ENCODE data around the gene CHN2.

CHN2 gene

GRCh38 chr7:29304756-29305155 lies 110.2 kb downstream of the CHN2 start:
- DNase-seq = no peak

- DNase-seq = no peak
Observed at GRCh38 chr7:29306319-29306991, 111.9 kb downstream of the CHN2 start.

- DNase-seq = no peak
Observed at GRCh38 chr7:29308424-29308823, 113.8 kb downstream of the CHN2 start.

- no peak for DNase-seq
Observed at GRCh38 chr7:29309041-29309854, 114.7 kb downstream of the CHN2 start.

GRCh38 chr7:29310625-29311024 lies 116.0 kb downstream of the CHN2 start:
- no peak for DNase-seq

- no peak for DNase-seq
Observed at GRCh38 chr7:29311314-29311713, 116.7 kb downstream of the CHN2 start.

GRCh38 chr7:29314148-29314547 lies 119.6 kb downstream of the CHN2 start:
- DNase-seq = no peak

- no peak for DNase-seq
Observed at GRCh38 chr7:29315122-29315891, 120.7 kb downstream of the CHN2 start.

- no peak for DNase-seq
Observed at GRCh38 chr7:29315892-29316270, 121.3 kb downstream of the CHN2 start.

GRCh38 chr7:29316926-29317325 lies 122.4 kb downstream of the CHN2 start:
- DNase-seq = no peak

GRCh38 chr7:29318853-29319718 lies 124.5 kb downstream of the CHN2 start:
- peak in 2 of 58 donors; percentile 20 to 33 for DNase-seq

GRCh38 chr7:29319719-29320521 lies 125.3 kb downstream of the CHN2 start:
- DNase-seq = peak in 43 of 58 donors; percentile 6 to 85 (median 59)

GRCh38 chr7:29320577-29320976 lies 126.0 kb downstream of the CHN2 start:
- peak in 1 of 58 donors; percentile 32 for DNase-seq

GRCh38 chr7:29322023-29322712 lies 127.6 kb downstream of the CHN2 start:
- DNase-seq = no peak

GRCh38 chr7:29325476-29325875 lies 130.9 kb downstream of the CHN2 start:
- no peak for DNase-seq

GRCh38 chr7:29326864-29327263 lies 132.3 kb downstream of the CHN2 start:
- no peak for DNase-seq

- DNase-seq = no peak
Observed at GRCh38 chr7:29327455-29327854, 132.9 kb downstream of the CHN2 start.

GRCh38 chr7:29328045-29328444 lies 133.5 kb downstream of the CHN2 start:
- DNase-seq = no peak

- DNase-seq = no peak
Observed at GRCh38 chr7:29328811-29329210, 134.2 kb downstream of the CHN2 start.

GRCh38 chr7:29329686-29330085 lies 135.1 kb downstream of the CHN2 start:
- no peak for DNase-seq
